ENCODE measurements around the gene SLC37A4.
A peak's percentile ranks its signal among the peaks of the same experiment; 100 is the strongest.
"Not testable (repeated sequence)": the region's sequence is repeated elsewhere in the genome, so short reads cannot be mapped to it uniquely, and the experiment has no call there.

Gene SLC37A4

DNA sequence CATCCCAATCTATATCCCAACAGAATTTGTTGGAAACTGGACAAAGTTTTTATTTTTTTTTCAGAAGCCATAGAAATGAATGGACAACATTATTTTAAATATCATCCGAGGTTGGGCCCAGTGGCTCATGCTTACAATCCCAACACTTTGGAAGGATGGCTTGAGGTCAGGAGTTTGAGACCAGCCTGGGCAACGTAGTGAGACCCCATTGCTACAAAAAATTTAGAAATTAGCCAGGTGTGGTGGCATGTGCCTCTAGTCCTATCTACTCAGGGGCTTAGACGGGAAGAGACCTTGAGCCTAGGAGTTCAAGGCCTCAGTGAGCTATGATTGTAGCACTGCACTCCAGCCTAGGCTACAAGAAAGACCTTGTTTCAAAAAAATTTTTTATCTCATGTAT lies 4.1 kb upstream of the SLC37A4 start:
- H3K9me3 ChIP-seq (ENCODE audit: control insufficient read depth, low read length) = no peaks in the 10 kb centered on the region
- H3K36me3 ChIP-seq (ENCODE audit: control insufficient read depth, insufficient read depth, low read length) = no peaks in the 10 kb centered on the region
- H3K27me3 ChIP-seq (ENCODE audit: control insufficient read depth, insufficient read depth, low read length) = no peaks in the 10 kb centered on the region
- H3K4me3 ChIP-seq (ENCODE audit: low read length) = no peak overlapping the region
- H3K4me1 ChIP-seq (ENCODE audit: control insufficient read depth, insufficient read depth, low read length) = peaks cover 2% of the 10 kb centered on the region
- no peak overlapping the region for H3K9ac ChIP-seq (ENCODE audit: low read length)

DNA sequence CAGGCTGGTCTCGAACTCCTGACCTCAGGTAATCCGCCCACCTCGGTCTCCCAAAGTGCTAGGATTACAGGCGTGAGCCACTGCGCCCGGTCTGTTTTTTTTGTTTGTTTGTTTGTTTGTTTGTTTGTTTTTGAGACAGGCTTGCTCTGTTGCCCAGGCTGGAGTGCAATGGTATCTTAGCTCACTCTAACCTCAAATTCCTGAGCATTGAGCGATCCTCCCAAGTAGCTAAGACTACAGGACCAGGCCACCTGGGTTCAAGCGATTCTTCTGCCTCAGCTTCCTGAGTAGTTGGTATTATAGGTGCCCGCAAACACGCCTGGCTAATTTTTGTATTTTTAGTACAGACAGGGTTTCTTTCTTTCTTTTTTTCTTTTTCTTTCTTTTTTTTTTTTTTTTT lies 2.7 kb upstream of the SLC37A4 start:
- H3K9ac ChIP-seq (ENCODE audit: low read length); H3K27me3 ChIP-seq (ENCODE audit: control insufficient read depth, insufficient read depth, low read length); H3K9me3 ChIP-seq (ENCODE audit: control insufficient read depth, low read length); H3K36me3 ChIP-seq (ENCODE audit: control insufficient read depth, insufficient read depth, low read length); H3K4me3 ChIP-seq (ENCODE audit: low read length): not testable (repeated sequence)
- H3K4me1 ChIP-seq (ENCODE audit: control insufficient read depth, insufficient read depth, low read length) = peaks cover 16% of the 10 kb centered on the region

DNA sequence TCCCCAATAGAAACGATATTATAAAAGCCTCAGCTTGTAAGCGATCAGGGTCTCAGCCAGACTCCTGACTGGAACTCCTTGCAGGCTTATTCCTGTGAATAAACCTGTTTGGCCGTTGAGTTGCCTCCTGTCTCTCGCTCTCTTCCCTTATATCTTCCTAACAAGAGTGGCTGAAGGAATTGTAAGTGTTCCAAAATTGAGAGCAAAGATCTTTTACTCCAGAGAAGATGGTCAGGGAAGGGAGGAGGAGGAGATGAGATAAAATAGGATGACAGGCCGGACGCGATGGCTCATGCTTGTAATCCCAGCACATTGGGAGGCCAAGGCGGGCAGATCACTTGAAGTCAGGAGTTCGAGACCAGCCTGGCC lies 1.2 kb upstream of the SLC37A4 start:
- Histone ChIP-seq H3K4me3 (ENCODE audit: low read length) (no peak overlapping the region), H3K36me3 (ENCODE audit: control insufficient read depth, insufficient read depth, low read length) (no peaks in the 10 kb centered on the region), H3K9ac (ENCODE audit: low read length) (no peak overlapping the region), H3K9me3 (ENCODE audit: control insufficient read depth, low read length) (no peaks in the 10 kb centered on the region), H3K27me3 (ENCODE audit: control insufficient read depth, insufficient read depth, low read length) (no peaks in the 10 kb centered on the region), H3K4me1 (ENCODE audit: control insufficient read depth, insufficient read depth, low read length) (peaks cover 30% of the 10 kb centered on the region)

- H3K9ac ChIP-seq (ENCODE audit: low read length) = peak overlapping the region; percentile 83
- H3K9me3 ChIP-seq (ENCODE audit: control insufficient read depth, low read length) = no peaks in the 10 kb centered on the region
- H3K36me3 ChIP-seq (ENCODE audit: control insufficient read depth, insufficient read depth, low read length) = no peaks in the 10 kb centered on the region
- H3K4me3 ChIP-seq (ENCODE audit: low read length) = peak overlapping the region; percentile 67
- peaks cover 37% of the 10 kb centered on the region for H3K4me1 ChIP-seq (ENCODE audit: control insufficient read depth, insufficient read depth, low read length)
- no peaks in the 10 kb centered on the region for H3K27me3 ChIP-seq (ENCODE audit: control insufficient read depth, insufficient read depth, low read length)
These were observed 698 bp downstream of the SLC37A4 start for GRCh38 chr11:119030029-119030328.

DNA sequence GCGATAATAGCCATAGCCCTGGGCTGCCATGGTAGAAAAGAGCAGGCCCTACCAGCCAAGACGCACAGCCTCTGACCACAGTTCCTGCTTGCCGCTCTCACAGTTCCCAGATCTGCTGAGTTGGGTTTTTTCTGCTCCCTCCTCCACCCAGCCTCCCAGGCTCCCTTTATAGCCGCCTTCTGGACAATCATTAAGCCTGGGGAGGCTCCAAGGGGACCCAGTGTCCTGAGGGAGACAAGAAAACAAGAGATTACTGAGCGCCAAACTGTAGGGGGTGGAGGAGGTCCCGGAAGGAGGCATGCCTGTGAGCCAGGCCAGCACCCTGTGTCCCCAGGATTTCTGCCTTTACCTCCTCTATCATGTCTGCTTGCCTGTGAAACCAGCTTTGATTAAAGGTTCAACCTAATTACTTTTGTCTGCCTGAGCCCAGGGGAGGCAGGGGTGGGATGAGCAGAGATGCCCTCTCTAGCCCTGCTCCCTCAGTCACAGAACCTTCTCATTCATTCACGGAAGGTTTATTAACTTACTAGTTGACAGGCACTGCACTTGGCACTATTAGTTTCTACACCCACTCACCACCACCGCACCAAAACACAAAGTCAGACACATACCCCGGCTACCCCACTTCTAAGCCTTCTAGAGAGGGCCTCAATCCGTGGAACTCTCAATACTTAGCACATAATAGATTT lies 1.2 kb downstream of the SLC37A4 start:
- H3K4me1 ChIP-seq (ENCODE audit: control insufficient read depth, insufficient read depth, low read length) = peaks cover 42% of the 10 kb centered on the region
- H3K9ac ChIP-seq (ENCODE audit: low read length) = peak overlapping the region; percentile 83
- H3K4me3 ChIP-seq (ENCODE audit: low read length) = peak overlapping the region; percentile 67

DNA sequence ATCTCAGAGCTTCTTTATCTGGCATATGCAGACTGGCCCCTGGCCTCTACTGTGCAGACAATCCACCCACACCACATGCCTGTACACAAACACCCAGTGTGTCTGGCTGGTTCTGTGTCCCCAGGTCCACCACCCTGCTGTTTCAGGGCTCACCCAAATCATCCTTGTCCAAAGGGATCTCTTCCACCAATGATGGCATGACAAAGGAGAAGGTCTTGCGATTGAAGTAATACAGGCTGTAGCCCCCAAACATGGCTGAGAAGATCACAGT lies 1.7 kb downstream of the SLC37A4 start:
- H3K4me1 ChIP-seq (ENCODE audit: control insufficient read depth, insufficient read depth, low read length) = peaks cover 45% of the 10 kb centered on the region
- H3K27me3 ChIP-seq (ENCODE audit: control insufficient read depth, insufficient read depth, low read length) = no peaks in the 10 kb centered on the region
- no peaks in the 10 kb centered on the region for H3K9me3 ChIP-seq (ENCODE audit: control insufficient read depth, low read length)
- no peaks in the 10 kb centered on the region for H3K36me3 ChIP-seq (ENCODE audit: control insufficient read depth, insufficient read depth, low read length)
- H3K9ac ChIP-seq (ENCODE audit: low read length) = peak overlapping the region; percentile 83
- peak overlapping the region; percentile 6 for H3K4me3 ChIP-seq (ENCODE audit: low read length)

More for the DNA sequence above, 1.2 kb downstream of the SLC37A4 start:
- Histone ChIP-seq H3K27me3 (ENCODE audit: control insufficient read depth, insufficient read depth, low read length) (no peaks in the 10 kb centered on the region), H3K36me3 (ENCODE audit: control insufficient read depth, insufficient read depth, low read length) (no peaks in the 10 kb centered on the region), H3K9me3 (ENCODE audit: control insufficient read depth, low read length) (no peaks in the 10 kb centered on the region)

DNA sequence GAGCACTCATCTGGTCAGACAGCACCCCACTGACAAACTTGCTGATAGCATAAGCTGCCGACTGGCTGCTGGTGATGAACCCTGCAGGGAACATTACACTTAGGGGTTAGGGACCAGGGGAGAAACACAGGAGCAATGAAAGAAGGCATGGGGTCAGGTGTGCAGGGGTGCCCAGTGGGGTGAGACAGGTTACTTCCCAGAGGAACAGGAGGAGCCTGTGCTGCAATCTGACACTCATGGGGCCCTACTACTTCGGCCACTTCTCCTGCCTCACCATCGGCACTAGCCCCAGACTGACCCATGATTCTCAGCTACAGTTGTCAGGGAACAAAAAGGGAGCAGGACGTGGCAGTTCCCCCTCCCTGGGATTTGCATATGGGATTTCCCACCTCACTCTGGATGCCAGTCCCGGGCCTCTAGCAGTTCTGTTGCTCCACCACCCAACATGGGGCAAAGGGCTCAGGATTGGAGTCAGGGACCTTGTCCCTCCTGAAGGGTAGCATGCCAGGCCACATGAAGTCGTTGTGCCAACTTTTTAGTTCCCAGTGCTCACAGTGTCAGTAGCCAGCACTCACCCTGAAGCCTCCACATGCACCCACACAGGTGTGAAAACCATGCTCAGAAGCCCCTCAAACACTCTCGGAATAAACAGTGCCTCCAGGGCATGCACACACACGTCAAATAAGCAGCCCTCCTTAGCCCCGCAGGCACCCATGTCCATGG lies 2.2 kb downstream of the SLC37A4 start:
- no peaks in the 10 kb centered on the region for H3K9me3 ChIP-seq (ENCODE audit: control insufficient read depth, low read length)
- peaks cover 45% of the 10 kb centered on the region for H3K4me1 ChIP-seq (ENCODE audit: control insufficient read depth, insufficient read depth, low read length)
- H3K27me3 ChIP-seq (ENCODE audit: control insufficient read depth, insufficient read depth, low read length) = no peaks in the 10 kb centered on the region
- peak overlapping the region; percentile 6 for H3K4me3 ChIP-seq (ENCODE audit: low read length)
- no peaks in the 10 kb centered on the region for H3K36me3 ChIP-seq (ENCODE audit: control insufficient read depth, insufficient read depth, low read length)
- peak overlapping the region; percentile 83 for H3K9ac ChIP-seq (ENCODE audit: low read length)

DNA sequence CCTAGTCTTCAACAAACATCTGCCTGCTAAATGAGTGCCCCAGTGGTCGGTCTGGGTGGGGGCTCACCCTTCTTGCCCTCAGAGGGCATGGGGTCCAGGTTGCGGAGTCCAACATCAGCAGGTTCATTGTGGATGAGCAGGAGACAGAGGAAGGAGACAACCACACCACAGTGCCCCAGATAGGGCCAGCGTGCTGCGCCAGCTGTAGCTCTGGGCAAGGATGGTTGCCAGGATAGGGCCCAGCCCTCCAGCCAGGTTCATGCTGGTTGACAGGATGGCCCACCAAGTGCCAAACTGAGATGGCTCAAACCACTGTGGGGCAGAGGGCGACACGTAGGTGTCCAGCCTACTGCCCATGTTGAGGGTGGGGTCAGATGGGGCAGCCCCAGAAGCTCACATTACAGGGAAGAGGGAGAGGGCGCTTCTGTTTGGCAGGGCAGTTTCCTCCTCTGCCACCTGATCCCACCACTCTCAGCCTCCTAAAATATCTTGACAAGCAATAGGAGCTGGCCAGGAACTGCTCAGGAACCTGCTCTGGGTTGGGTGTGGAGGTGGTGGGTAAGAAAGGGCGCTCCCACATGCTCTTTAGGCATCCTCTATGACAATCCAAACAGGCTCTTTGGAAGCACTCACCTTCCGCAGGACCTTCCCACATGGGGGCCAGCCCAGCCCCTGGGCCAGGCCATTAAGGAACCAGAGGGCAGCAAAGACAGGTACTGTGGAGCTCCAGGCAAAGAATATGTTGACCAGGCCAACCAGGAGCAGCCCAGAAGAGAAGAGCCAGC lies 2.9 kb downstream of the SLC37A4 start:
- no peaks in the 10 kb centered on the region for H3K27me3 ChIP-seq (ENCODE audit: control insufficient read depth, insufficient read depth, low read length)
- H3K4me1 ChIP-seq (ENCODE audit: control insufficient read depth, insufficient read depth, low read length) = peaks cover 45% of the 10 kb centered on the region
- no peak overlapping the region for H3K4me3 ChIP-seq (ENCODE audit: low read length)
- no peaks in the 10 kb centered on the region for H3K9me3 ChIP-seq (ENCODE audit: control insufficient read depth, low read length)
- H3K9ac ChIP-seq (ENCODE audit: low read length) = peak overlapping the region; percentile 83
- H3K36me3 ChIP-seq (ENCODE audit: control insufficient read depth, insufficient read depth, low read length) = no peaks in the 10 kb centered on the region

GRCh38 chr11:119026970-119027369 lies 3.7 kb downstream of the SLC37A4 start:
- H3K9ac ChIP-seq (ENCODE audit: low read length) = no peak overlapping the region
- no peaks in the 10 kb centered on the region for H3K36me3 ChIP-seq (ENCODE audit: control insufficient read depth, insufficient read depth, low read length)
- no peaks in the 10 kb centered on the region for H3K27me3 ChIP-seq (ENCODE audit: control insufficient read depth, insufficient read depth, low read length)

DNA sequence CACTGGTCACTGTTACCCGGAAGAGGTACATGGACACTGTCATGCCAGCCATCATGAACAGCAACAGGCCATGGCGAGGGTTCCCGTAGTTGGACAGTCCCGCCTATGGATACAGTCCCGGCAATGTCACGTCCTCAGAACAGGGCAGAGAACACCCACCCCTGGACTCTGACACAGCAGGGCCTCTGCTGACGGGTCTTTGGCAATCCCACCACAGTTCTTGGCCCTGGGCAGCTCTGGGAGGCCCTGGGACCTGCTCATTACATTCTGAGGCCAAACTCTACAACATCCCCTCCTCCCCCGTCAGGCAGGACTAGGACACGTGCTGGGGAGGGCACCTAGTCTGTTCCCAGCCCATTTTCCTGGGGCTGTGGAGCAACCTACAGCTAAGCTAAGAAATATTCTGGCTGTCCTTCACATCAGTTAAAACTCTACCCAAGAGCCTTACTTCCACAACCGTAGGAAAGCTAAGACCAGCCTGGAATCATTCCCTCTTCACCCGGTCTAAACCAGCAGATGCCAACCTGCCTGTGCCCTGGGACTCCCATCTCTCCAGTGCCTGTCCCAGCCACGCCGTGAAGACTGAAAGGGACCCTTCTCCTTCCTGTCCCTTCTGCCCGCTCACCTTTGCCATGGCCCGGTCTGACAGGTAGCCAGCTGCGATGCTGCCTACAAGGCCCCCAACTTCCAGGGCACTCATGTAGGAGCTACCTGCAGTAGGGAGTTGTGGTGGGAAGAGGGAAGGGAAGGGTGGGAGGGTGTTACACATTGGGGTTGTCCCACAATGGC lies 4.5 kb downstream of the SLC37A4 start:
- H3K9ac ChIP-seq (ENCODE audit: low read length) = no peak overlapping the region
- no peaks in the 10 kb centered on the region for H3K36me3 ChIP-seq (ENCODE audit: control insufficient read depth, insufficient read depth, low read length)
- peaks cover 51% of the 10 kb centered on the region for H3K4me1 ChIP-seq (ENCODE audit: control insufficient read depth, insufficient read depth, low read length)
- H3K4me3 ChIP-seq (ENCODE audit: low read length) = no peak overlapping the region
- H3K9me3 ChIP-seq (ENCODE audit: control insufficient read depth, low read length) = no peaks in the 10 kb centered on the region
- H3K27me3 ChIP-seq (ENCODE audit: control insufficient read depth, insufficient read depth, low read length) = no peaks in the 10 kb centered on the region

More at GRCh38 chr11:119026970-119027369, 3.7 kb downstream of the SLC37A4 start:
- Histone ChIP-seq H3K4me3 (ENCODE audit: low read length) (no peak overlapping the region), H3K4me1 (ENCODE audit: control insufficient read depth, insufficient read depth, low read length) (peaks cover 45% of the 10 kb centered on the region), H3K9me3 (ENCODE audit: control insufficient read depth, low read length) (no peaks in the 10 kb centered on the region)

- Histone ChIP-seq H3K4me1 (ENCODE audit: control insufficient read depth, insufficient read depth, low read length) (peaks cover 58% of the 10 kb centered on the region), H3K36me3 (ENCODE audit: control insufficient read depth, insufficient read depth, low read length) (no peaks in the 10 kb centered on the region), H3K9me3 (ENCODE audit: control insufficient read depth, low read length) (no peaks in the 10 kb centered on the region), H3K27me3 (ENCODE audit: control insufficient read depth, insufficient read depth, low read length) (no peaks in the 10 kb centered on the region), H3K9ac (ENCODE audit: low read length) (no peak overlapping the region), H3K4me3 (ENCODE audit: low read length) (no peak overlapping the region)
These were observed 5.1 kb downstream of the SLC37A4 start for GRCh38 chr11:119025541-119025940.

DNA sequence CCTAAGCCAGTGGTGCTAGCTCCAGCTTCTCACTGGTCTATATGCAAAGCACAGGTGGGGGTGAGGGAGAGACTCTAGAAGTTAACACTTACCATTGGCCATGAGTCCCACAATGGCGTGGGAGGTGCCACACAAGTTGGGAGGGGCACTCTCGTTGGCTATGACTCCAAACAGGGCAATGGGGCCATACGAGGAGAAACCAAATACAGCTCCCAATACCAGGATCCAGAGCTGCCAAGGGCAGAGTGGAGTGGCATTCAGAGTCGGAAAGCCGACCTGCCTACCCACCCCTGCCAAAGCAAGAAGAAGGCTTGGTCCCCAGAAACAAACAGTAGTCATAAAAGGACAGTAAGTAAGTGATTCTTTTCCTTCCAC lies 5.6 kb downstream of the SLC37A4 start:
- Histone ChIP-seq H3K4me1 (ENCODE audit: control insufficient read depth, insufficient read depth, low read length) (peaks cover 62% of the 10 kb centered on the region), H3K4me3 (ENCODE audit: low read length) (no peak overlapping the region), H3K36me3 (ENCODE audit: control insufficient read depth, insufficient read depth, low read length) (no peaks in the 10 kb centered on the region), H3K9ac (ENCODE audit: low read length) (no peak overlapping the region), H3K27me3 (ENCODE audit: control insufficient read depth, insufficient read depth, low read length) (no peaks in the 10 kb centered on the region), H3K9me3 (ENCODE audit: control insufficient read depth, low read length) (no peaks in the 10 kb centered on the region)

Measured in mucosa of stomach (tissue), 1 donor.